ENCODE results near the gene NANS.
"Not testable (repeated sequence)": the region's sequence is repeated elsewhere in the genome, so short reads cannot be mapped to it uniquely, and the experiment has no call there.

The NANS gene

GRCh38 chr9:98104445-98104881 is 47.9 kb downstream of the NANS start:
- DNase-seq, result no peak

DNA sequence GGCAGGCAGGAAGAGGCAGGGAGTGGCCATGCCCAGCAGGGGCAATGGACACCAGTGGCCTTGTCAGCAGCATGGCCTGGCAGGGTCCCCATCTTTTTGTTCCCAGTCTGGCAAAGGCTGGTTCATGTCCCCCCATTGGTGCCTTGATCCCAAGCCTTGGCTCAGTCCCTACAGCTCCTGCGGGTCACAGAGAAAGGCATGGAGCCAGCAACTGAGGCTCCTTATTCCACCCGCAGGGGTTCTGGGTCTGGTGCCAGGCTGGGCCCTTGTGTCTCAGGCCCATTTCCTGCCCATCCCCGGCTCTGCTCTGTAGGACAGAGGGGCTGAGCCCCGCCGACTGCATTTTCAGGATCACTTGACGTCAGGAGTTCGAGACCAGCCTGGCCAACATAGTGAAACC is 48.5 kb downstream of the NANS start:
- no peak for DNase-seq

- no peak for DNase-seq
Measured at GRCh38 chr9:98107926-98108325, 51.4 kb downstream of the NANS start.

GRCh38 chr9:98108531-98109031 is 52.0 kb downstream of the NANS start:
- peak; percentile 50 for DNase-seq

GRCh38 chr9:98109052-98109451 is 52.5 kb downstream of the NANS start:
- DNase-seq, result no peak

GRCh38 chr9:98117097-98117496 is 60.6 kb downstream of the NANS start:
- not testable (repeated sequence) for DNase-seq

DNA sequence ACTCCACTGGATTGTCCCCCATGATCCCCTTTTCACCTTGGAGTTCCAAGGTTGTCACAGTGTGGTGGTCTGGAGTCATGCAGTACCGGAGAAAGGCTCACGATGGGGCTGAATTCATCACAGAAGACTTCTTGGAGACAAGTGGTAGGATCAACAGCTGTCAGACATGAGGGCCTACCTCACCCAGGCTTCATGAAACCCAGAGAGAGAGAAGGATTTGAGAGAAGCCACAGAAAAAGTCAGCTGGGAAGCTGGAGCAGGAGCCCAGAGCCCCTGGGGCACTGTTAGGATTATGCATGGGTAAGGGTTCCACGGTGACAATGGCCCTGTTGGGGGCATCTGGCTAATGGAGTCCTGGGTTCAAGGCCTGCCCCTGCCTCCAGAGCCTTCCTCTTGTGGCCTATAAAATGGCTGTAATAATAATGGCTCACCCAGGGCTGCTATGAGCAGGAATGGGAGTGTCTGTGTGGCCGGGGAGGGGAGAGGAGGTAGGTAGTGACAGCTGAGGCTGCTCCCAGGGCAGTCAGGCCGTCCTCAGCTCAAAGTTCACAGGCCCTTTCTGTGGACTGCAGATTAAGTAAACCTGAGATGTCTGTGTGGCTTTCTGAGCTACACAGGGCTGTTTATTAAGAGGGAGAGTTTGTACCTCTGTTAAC is 61.6 kb downstream of the NANS start:
- peak; percentile 47 for DNase-seq

GRCh38 chr9:98118640-98119601 is 62.4 kb downstream of the NANS start, which contains the start of gene TRIM14:
Gene TRIM14, minus strand, starts transcription at chr9:98119222. Its CDS starts 34 bp downstream, at chr9:98119188.
- peak; percentile 62 for DNase-seq

DNA sequence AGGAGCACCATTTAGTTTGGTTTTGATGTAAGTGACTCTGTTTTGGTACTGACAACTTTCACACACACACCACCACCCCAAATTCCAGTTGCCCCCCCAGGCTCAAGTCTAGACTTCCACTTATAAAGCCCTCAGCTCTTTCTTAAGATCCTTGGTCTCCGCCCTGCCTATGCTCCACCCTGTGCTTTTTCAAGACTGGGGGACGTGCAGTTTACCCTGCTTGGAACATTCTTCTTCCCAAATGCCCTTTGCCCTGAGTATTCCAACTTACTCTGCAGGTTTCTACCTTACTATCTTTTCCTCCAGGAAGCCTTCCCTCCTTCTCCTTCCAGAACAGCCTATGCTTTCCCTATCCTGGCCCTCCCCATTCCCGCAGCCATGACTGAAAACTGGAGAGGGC is 63.9 kb downstream of the NANS start:
- no peak for DNase-seq

GRCh38 chr9:98121058-98121457 is 64.5 kb downstream of the NANS start:
- no peak for DNase-seq

DNA sequence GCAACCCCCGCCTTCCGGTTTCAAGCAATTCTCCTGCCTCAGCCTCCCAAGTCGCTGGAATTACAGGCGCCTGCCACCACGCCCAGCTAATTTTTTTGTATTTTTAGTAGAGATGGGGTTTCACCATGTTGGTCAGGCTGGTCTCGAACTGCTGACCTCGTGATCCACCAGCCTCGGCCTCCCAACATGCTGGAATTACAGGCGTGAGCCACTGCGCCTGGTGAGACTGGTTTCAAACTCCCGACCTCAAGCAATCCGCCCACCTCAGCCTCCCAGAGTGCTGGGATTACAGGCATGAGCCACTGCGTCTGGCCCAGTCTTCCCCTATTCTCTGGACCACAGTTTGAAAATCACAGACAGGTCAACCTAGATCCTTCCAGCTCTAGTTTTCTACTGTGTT is 67.6 kb downstream of the NANS start:
- not testable (repeated sequence) for DNase-seq

DNA sequence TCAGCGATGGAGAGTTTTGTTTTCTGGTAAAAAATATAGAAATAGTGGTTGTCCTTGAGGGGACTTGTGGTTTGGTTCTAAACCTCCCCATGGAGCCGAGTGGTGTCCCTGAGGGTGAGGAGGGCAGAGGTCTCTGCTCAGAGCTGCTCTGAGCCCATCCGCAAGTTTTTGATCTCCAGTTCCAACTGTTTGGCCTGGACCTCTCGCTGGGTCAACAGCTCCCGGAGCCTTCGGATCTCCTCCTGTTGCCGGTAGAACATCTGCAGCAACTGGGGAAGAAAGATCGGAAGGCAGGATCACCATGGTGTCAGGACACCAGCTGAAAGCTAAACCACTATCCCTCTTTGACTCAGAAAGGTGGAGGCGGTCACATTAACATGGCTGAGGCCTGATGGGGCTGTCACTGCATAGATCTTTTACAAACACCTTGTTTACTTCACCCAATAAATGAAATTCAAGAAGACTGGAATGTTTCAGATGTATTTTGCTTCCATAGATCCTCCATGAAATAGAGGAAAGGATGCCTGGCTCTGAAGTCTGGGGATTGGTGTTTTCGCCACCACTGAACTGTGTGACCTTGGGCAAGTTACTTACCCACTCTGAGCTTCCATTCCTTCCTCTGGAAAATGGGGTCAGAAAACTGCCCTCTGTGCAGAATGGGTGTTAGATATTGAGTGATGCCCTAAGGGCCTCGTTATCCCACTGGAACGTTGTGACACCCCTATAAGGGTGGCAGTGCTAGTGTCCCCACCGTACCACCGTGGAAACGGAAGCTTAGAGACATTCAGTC is 68.3 kb downstream of the NANS start:
- DNase-seq, result no peak

GRCh38 chr9:98127226-98127625 is 70.7 kb downstream of the NANS start:
- no peak for DNase-seq

DNA sequence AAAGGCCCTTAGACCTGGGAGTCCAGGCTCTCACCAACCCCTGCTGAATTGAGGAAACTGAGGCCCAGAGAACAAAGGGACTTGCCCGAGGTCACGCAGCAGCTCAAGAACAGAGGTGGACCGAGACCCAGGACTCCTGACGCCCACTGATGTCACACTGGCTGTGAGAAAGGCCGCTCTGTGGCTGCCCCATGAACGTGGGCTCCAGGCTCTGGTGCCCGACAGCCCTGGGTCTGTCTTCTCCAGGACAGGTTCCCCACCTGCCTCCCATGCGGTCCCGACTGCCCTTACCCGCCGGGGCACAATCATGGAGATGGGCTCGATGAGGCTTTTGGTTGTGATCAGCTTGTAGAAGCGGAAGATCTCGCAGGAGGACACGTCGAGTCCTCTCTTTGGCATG is 71.8 kb downstream of the NANS start:
- DNase-seq, result no peak

GRCh38 chr9:98129451-98129881 is 72.9 kb downstream of the NANS start:
- no peak for DNase-seq

DNA sequence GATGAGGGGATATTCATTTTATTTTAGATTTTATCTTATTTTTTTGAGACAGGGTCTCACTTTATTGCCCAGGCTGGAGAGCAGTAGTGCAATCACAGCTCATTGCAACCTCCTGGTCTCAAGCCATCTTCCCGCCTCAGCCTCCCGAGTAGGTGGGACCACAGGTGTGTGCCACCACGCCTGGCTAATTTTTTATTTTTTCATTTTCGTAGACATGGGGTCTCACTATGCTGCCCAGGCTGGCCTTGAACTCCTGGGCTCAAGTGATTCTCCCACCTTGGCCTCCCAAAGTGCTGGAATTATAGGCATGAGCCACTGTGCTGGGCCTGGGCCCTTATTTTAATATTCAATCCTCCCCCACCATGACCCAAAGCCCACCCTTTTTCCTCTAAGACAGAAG is 73.5 kb downstream of the NANS start:
- DNase-seq, result not testable (repeated sequence)

- no peak for DNase-seq
Measured at GRCh38 chr9:98130576-98131228, 74.2 kb downstream of the NANS start.

GRCh38 chr9:98132158-98132557 is 75.6 kb downstream of the NANS start:
- DNase-seq, result no peak
